HG03378 (cell line): Measurements from ENCODE around the gene RASD1.

ENCODE experiments used
- ATAC-seq: cut with Tn5 transposase; IDR thresholded peaks from one replicate; pipeline ENCODE4 v1.9.1; 2021; ENCODE audit warnings: mild to moderate bottlenecking, moderate library complexity; ENCODE audit not compliant: unreplicated experiment

RASD1 gene

DNA sequence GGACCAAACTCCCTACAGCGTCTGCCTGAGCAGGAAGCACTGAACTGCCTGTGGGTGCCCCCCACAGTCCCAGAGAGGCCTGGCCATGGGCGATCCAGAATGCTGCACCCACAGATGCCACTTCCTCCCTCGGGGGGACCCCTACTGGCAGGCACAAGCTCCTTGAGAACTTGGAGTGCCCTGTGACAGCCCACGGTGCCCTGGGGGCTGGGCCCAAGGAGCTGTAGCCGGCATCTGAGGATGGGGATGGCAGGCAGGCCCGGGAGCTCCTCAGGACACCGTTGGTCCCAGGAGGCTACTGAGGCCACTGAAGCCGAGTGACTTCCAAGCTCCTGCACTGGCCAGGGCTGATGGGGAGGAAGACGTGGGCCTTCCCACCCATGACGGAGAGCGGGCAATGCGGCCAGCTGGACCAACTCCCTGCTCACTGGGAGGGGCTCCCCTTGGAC, 15.1 kb upstream of the RASD1 start:
- ATAC-seq = no peak

DNA sequence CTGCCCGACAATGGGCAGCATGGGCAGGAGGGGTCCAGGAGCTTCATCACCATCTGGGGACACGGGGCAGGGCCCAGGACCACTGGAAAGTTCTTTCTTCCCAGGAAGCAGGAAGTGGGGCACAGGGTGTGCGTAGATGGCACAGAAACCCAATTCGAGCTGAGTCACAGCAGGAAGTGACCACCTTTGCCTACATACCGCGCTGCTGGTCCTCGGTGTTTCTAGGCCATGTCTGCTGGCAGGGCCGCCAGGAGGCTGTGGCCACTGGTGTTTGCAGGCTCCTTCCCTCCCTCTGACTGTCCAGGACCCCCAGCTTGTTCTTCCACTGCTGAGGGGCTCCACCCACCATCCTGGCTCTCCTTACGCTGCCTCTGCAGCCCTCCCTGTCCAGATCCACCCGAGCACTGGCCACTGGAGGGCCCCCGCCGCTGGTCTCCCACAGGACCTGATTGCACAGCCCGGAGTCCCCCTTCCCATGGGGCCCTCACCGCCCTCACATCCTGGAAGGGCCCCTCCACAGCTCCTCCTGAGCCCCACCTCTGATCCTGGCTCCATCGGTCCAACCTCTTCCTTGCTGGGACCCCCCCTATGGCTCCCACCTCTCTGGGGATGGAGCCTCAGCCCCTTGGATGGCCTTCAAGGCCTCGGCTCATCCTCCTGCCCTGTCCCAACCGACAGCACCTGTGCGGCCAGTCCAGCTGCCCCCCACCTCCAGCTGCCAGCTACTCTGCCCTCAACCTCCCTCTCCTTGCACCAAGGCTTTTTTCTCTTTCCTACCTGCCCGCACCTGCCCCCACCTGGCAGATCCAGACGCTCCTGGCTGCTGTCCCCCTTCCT, 14.5 kb upstream of the RASD1 start:
- no peak for ATAC-seq

DNA sequence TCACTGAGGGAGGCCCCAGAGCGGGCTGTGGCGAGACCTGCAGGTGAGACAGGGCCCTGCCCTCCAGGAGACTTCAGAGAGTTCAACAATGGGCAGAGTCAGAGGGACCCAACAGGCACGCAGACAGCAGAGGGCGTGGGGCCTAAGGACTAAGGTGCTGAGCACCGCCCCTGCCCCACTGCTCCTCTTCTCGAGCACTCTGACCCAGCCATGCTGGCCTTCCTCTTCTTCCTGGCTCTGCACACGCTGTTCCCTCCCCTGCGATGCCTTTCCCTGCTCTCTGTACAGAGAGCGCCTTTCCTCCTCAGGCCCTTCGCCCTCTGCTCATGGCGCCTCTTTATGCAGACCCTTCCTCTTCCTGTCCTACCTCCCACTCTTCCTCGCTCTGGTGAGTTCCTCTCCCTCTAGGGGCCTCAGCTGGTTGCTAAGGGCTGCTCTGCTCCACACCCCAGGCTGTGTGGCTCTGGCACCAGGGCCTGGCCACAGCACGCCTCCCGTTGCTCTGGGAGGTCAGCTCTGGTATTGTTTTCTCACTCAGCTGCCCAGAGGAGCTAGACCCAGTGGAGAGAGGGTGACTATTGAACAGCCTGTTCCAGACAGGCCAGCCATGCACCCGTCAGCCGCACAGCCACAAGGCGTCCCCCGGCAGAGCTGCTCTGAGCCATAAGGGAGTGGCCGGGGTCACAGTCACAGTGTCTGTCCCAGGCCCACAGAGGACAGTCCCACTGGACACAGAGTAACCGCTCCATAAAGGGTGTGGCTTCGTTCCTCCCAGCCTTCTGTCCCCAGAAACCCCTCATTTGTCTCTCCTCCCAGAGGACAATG, 13.6 kb upstream of the RASD1 start:
- ATAC-seq = no peak

DNA sequence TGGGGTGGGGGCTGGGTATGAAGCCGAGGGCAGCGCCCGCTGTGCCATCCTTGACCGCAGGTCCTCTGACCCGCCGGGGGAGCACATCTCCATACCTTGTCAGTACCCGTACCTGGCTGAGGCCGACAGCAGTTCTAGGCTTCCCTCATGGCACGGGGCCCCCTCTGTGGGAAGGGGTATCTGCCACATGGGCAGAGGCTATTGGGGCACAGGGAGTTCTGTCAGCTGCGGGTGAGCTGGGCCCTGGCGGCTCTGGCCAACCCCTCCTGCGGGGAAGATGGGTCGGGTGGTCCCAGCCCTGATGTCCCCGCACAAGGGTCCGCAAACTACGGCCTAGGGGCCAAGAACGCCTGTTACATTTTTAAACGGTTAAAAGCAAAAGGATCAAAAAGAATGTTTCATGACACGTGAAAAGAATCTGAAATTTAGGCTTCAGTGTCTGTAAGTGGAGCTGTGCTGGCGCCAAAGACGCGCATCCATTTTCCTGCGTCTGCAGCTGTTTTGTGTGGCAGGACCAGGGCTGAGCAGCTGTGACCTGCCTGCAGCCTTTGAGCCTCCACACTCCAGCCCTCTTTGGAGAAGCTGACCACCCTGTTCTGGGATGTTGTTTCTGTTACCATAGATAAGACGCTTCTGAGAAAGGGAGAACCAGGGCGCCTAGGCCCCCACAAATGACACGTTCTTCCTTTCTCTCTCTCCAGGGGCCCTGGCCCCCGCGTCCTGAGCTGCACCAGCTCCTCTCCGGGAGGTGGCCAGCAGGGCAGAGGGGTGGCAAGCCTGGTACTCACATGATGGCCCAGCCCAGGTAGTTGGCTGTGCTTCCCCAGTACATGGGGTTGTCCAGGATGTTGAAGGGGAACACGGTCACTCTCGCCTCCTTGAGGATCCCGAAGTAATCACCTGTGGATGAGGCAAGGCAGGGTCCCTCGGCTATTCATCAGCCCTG, 12.7 kb upstream of the RASD1 start:
- no peak for ATAC-seq

DNA sequence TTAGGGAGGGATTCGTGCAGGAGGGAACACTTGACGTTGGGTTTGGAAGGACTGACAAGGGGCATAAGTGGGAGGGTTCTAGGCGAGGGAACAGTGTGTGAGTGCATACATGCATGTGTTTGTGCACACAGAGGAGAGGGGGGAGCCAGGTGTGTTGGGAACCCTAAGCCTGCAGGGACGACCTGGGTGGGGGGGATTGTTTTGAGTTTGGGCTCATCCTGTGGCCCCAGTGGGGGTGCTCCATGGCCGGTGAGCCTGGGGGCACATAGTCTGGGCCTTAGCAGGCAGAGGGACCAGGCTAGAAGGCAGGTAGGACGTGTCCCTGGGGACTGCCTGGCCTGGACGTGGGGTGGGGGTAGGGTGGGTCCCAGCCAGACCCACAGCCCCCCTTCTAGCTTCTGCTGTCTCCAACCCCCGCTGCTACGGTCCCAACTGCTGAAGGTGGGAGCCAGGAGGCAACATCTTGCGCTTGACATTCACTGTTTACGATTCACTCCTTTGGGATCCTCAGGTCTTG, 11.9 kb upstream of the RASD1 start:
- ATAC-seq = no peak

DNA sequence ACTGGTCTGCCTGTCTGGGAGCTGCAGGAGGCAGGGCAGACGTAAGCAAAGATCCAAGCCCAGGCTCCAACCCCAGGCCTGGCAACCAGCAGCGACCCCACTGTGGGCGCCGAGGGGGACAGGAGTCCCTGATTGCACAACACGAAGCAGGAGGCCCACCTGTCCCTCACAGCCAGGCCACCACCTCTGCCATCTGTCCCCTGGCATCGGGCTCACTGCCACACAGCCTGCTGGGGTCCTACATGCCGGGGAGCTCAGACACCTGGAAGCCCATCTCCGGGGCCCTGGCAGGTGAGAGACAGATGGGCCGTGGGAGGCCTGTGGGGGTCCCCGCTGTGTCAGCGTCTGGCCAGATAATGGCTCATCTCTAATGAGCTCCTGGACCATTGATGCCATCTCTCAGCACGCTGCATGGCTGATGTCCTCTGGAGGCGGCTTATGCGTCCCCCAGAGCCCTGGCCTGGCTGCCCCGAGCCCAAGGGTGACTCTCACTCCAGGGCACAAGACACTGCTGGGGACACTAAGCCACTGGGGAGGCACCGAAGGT, 11.3 kb upstream of the RASD1 start:
- ATAC-seq = no peak

DNA sequence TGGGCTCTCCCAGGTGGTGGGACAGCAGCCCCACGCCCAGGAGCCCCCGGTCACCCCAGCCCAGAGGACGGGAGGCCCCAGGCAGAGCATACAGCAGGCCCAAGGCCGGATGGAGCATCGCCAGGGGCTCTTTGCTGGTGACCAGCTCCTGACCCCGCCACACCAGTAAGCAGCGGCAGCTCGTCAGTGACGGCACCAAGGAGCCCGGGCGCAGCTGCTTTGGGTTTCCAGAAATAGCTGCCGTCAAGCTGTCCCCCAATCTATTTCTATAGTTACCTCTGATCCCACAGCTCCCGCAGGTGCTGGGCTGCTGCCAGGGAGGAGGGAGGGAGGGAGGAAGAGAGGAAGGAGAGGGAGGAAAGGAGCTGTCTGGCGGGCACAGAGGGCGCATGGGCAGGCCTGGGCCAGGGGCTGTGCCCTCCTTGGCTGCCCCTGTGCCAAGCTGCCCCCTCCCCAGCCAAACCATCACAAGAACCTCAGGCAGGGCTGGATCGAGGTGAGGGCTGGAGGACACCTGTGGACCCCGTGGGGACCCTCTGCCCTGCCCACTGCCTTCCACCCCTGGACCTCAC, 10.8 kb upstream of the RASD1 start:
- ATAC-seq = no peak

DNA sequence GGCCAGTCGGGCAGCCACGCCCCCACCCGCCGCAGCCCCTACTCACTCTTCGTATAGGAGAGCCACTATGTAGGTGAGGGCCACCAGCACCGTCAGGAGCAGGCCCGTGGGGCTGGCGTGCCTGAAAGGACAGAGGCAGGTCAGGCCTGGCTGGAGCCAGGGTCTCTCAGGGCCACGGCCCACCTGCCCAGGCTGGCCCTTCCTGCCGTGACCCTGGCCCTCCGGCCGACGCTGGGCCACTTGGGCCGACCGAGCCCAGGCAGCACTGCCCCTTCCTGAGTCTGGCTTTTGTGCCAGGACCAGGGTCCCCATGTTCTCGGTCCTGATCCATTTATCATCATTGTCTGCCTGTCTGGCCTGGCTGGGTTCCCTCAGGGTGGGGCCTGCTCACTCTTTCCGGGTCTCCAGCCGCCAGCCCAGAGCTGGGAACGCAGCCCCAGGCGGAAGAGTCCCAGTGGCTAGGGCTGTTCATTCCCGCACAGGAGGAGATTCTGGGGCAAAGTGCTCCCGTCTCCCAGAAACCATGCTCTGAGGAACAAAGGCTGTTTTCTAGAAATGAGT, 10.1 kb upstream of the RASD1 start:
- ATAC-seq = no peak

DNA sequence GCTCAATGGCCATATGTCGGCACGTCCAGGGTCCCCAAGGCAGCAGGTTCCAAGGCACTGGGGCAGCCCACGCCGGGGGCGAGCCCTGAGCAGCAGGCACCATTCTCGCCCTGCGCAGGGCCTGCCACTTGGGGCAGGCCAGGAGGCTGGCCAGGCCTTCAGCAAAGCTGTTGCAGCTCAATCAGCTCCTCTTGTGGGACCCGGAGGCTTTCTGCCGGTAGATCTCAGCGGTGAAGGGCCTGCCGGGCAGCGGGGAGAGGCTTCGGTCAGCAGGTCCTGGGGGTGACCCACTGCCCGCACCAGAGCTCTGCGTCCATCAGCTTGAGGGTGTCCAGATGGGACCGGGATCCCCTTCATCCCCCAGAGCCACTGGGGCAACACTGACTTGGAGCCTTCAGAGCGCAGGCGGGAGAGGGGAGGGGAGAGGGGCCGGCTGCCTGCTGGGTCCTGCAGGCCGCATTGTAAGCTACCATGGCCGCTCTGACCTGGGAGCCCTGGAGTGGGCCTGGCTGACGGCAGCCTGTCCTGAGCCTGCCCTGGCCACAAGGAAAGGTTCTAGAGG, 9.5 kb upstream of the RASD1 start:
- ATAC-seq = no peak

DNA sequence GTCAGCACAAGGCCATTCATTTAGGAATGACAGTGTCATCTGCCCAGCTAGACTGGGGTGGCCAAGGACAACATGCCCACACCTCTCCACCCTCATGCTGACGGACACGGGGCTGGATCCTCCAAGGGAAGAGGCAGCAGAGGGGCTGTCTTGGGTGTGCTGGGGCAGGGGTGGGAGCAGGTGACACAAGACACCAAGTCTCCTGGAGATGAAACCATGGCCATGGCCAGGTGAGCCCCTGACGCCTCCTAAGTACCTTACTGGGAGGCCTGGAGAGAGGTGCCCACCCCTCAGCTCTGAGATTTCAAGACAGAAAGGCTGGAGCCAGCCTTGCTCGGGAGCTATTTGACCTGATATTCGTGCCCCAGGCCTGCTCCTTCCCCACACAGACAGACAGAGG, 9.0 kb upstream of the RASD1 start:
- no peak for ATAC-seq

DNA sequence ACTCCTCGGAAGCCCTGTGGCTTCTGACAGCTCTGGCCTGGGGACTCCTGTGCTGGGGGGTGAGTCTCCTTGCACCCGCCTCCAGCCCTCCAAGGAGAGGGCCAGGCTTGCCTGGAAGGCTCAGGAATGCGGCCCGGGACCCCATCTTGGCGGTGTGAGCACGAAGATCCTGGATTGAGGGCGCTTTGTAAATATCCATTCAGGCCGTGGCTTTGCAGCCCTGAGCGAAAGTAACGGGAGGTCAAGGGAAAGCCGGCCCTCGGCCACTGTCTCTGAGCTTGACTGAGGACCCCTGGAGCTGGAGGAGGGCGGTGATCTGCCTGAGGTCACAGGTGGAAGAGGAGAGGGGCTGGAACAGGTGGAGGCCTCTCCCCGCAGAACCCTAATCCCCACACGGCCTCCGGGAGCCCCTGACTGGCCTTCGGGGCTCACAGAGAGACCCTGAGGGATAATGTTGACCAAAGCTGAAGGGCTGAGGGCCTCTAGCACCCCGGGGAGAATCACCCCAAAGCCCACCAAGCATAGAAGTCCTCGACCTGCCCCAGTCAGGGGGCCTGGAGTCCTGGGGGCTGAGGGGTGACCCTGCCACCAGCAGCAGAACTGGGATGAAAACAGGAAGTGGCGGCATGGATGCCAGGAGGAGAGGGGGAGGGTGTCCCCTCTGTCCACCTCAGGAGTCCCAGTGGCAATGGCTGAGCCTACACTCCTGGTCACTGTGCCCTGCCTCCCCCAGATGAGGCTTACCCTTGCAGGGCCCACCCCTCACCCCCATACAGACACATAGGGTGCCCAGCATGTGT, 8.3 kb upstream of the RASD1 start:
- no peak for ATAC-seq

DNA sequence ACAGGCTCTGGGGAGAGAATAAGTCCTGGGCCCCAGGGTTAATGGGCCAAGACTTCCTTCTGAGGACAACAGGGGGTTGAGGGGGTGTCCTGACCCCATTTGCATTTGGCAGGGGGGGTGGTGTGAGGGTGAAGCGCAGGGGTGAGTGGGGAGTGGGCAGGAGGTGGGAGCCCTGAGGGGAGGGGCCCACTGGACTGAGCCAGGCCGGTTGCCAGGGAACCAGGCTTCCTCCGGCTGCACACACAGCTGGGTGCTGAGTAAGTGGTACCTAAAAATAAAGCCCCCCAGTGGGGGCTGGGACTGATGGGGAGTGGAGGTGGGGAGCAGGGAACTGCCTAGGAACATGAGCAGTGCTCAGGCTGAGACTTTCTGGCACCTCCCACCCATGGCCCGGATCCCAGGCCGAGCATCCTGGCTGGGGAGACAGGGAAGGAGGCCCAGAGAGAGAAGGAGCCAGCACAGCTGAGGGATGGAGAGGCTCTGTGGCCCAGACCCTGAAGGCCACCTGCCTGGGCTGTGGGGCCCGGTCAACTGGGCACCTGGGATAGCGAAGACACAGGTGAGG, 7.5 kb upstream of the RASD1 start:
- no peak for ATAC-seq

DNA sequence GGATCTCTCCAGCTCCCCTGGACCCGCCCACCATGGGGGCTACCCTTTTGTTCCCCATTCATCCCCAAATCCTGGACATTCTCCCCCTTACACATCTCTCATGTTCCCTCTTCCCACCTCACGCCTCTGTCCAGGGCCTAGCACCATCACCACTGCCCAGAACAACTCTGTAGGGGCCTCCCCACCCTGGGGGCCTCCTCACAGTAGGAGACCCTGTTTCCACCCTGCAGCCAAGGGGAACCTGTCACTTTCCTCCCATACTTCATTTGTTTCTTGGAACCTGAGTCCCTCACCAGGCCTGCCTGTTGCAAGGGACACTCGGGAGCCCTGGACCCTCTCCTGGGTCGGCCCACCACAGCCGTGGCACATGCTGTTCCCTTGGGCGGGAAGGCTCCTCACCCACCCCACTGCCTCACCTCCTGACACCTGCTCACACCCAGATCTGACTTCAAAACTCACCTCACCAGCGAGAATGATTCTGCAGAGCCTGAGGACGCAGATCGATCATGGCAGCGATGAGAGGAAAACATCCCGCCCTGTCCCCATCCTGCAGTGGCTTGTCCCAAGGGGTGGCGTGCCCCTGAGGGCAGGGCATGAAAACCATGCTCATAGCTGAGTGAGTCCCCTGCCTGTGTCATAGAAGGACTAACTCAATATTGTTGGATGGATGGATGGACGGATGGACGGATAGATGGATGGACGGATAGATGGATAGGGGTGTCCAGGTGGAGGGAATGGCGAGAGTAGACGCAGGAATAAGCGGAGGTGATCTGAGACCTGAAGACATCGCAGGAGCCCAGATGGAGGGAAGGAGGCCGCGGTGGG, 6.8 kb upstream of the RASD1 start:
- no peak for ATAC-seq

DNA sequence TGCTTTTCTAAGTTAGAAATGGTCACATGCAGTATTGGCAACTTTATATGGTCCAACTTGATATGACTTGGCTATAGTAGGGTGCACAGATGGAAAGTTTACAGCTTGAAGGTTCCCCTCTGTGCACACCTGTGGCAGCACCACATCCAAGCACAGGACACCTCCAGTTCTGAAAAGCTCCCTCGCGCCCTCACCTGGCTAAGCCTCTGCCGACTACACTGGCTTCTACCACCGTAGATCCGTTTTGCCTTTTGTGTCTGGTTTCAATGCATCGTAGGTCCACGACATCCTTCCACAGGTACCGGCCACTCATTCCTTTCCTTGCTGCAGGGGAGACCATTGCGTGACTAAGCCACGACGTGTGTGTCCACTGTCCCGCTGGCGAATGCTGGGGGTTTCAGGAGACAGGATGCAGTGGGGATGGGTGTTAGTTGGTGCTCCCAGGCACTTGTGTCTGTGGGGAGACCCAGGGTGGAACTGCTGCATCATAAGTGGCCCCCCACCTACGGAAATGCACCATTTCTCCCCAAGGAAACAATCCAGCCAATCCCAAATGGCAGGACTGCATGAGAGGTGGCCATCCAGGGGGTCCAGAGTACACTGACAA, 4.9 kb upstream of the RASD1 start:
- no peak for ATAC-seq

DNA sequence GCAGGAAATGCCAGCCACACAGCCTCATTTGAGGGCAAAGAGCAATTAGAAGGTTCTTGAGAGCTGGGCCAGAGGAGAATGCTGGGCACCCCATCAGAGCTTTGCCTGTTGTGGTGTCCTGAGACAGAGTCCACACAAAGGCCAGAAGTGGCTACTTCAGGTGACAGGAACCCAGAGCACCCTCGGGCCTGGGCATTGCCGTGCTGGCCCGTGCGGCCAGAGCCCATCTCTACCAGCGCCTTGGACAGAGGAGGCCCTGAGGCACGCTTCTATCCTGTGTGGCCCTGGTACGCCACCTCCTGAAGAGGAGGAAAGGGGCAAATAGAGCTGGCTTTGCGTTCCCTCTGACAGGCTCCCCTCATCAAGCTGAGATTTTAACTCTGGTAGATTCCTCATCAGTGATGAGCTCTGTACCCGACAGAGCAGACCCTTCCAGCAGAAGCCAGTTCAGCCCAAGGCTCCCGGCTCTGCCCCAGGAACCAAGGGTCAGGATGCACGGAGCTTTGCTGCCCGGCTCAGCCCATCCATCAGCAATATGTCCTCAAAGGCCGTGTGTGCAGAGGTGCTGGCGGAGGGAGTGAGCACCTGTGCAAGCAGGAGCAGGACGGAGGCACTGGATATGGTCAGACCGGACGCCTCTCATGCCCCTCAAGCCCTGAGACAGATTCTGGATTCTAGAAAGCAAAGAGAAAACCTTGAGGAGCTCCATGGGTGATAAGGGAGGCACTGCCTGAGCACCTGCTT, 3.4 kb upstream of the RASD1 start:
- no peak for ATAC-seq

DNA sequence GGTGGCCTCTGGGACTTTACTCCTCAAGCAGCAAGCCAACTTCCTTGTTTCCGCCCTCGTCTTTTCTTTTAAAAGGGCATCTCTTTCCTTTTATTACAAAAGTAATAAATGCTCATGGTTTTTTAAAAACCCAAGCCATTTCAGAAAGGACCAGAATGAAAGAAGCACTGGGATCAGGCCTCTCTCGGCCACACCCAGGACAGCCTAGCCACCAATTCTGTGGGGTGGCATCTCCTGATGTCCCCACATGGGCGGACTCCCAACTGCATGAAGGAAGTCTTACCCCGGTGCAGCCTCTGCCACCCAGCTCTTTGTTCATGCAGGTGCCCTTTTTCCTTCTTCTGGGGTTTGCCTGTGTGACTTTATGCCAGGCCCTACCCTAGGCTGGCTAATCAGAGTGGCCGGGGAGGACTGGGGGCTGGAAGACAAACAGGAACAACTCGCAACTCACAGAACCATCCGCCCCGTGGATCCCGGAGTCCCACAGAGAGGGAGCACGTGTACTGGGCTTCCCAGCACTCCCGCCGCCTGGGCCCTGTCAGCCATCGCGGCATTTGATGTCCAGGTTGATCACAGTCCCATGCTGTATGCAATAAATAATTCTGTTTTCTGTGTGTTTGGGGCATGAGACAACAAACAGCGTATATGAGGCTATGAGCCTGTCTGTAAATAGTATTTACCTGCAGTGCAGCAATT, 2.6 kb upstream of the RASD1 start:
- ATAC-seq = no peak
